HEK293 (cell line): Measurements from ENCODE around the gene NOL9.

Experiments
- EGR2 ChIP-seq: fragments of 450-650 bp; formaldehyde crosslinking; IDR thresholded peaks from 2 replicates; pipeline ENCODE4 v1.5.1; 2016; ENCODE audit warnings: low read depth, missing biosample characterization, missing genetic modification characterization
- HOXA7 ChIP-seq: sonication (generic); formaldehyde crosslinking; IDR thresholded peaks from 2 replicates; pipeline ENCODE4 v1.8.1; 2022; ENCODE audit warnings: missing genetic modification reagents, borderline replicate concordance
- KLF1 ChIP-seq: fragments of 450-650 bp; formaldehyde crosslinking; IDR thresholded peaks from 2 replicates; pipeline ENCODE4 v1.5.1; 2016; ENCODE audit warnings: missing biosample characterization, missing genetic modification characterization
- KLF8 ChIP-seq: fragments of 450-650 bp; formaldehyde crosslinking; IDR thresholded peaks from 2 replicates; pipeline ENCODE4 v1.5.1; 2016; ENCODE audit warnings: missing biosample characterization, missing genetic modification characterization
- RBAK ChIP-seq: fragments of 450-650 bp; formaldehyde crosslinking; IDR thresholded peaks from 2 replicates; pipeline ENCODE4 v1.5.1; 2016; ENCODE audit warnings: missing biosample characterization, missing genetic modification characterization
- SCRT2 ChIP-seq: fragments of 450-650 bp; formaldehyde crosslinking; IDR thresholded peaks from 2 replicates; pipeline ENCODE4 v1.5.1; 2016; ENCODE audit warnings: missing biosample characterization, missing genetic modification characterization
- SP2 ChIP-seq: fragments of 450-650 bp; formaldehyde crosslinking; IDR thresholded peaks from 2 replicates; pipeline ENCODE4 v1.5.1; 2016; ENCODE audit warnings: missing biosample characterization, missing genetic modification characterization
- ZBTB17 ChIP-seq: fragments of 450-650 bp; formaldehyde crosslinking; IDR thresholded peaks from 2 replicates; pipeline ENCODE4 v1.5.1; 2016; ENCODE audit warnings: missing biosample characterization, missing genetic modification characterization
- ZBTB21 ChIP-seq: fragments of 450-650 bp; formaldehyde crosslinking; IDR thresholded peaks from 2 replicates; pipeline ENCODE4 v1.5.1; 2017; ENCODE audit warnings: missing biosample characterization, missing genetic modification characterization
- ZFHX2 ChIP-seq: fragments of 450-650 bp; formaldehyde crosslinking; conservative IDR thresholded peaks from 2 replicates; pipeline ENCODE4 v1.5.1; 2016; ENCODE audit warnings: missing biosample characterization, missing genetic modification characterization
- ZFP3 ChIP-seq: fragments of 450-650 bp; formaldehyde crosslinking; IDR thresholded peaks from 2 replicates; pipeline ENCODE4 v1.5.1; 2016; ENCODE audit warnings: low read depth, missing biosample characterization, missing genetic modification characterization
- ZNF112 ChIP-seq: fragments of 450-650 bp; formaldehyde crosslinking; IDR thresholded peaks from 2 replicates; pipeline ENCODE4 v1.5.0; 2017; ENCODE audit warnings: missing biosample characterization, missing genetic modification characterization
- ZNF132 ChIP-seq: fragments of 450-650 bp; formaldehyde crosslinking; IDR thresholded peaks from 2 replicates; pipeline ENCODE4 v1.5.1; 2017; ENCODE audit warnings: missing biosample characterization, missing genetic modification characterization, borderline replicate concordance
- ZNF140 ChIP-seq: fragments of 450-650 bp; formaldehyde crosslinking; IDR thresholded peaks from 2 replicates; pipeline ENCODE4 v1.5.1; 2016; ENCODE audit warnings: missing biosample characterization, missing genetic modification characterization
- ZNF155 ChIP-seq: fragments of 450-650 bp; formaldehyde crosslinking; IDR thresholded peaks from 2 replicates; pipeline ENCODE4 v1.5.1; 2016; ENCODE audit warnings: missing biosample characterization, missing genetic modification characterization
- ZNF214 ChIP-seq: fragments of 450-650 bp; formaldehyde crosslinking; IDR thresholded peaks from 2 replicates; pipeline ENCODE4 v1.5.1; 2017; ENCODE audit warnings: missing biosample characterization, mild to moderate bottlenecking, missing genetic modification characterization, borderline replicate concordance
- ZNF274 ChIP-seq, 2 experiments: fragments of 200-500 bp in 1 of 2; fragments of 450-650 bp in 1 of 2; sonication (Bioruptor generic) in 1 of 2; formaldehyde crosslinking in 1 of 2; IDR thresholded peaks; 2 replicates each; pipeline versions ENCODE4 v1.5.1 to v1.6.1; 2014 to 2016; ENCODE audit warnings: borderline replicate concordance in 1 of 2, inconsistent platforms in 1 of 2, low read length in 1 of 2, missing biosample characterization in 1 of 2, missing genetic modification characterization in 1 of 2
- ZNF473 ChIP-seq: fragments of 450-650 bp; formaldehyde crosslinking; IDR thresholded peaks from 2 replicates; pipeline ENCODE4 v1.5.1; 2017; ENCODE audit warnings: missing biosample characterization, missing genetic modification characterization
- ZNF544 ChIP-seq: fragments of 450-650 bp; formaldehyde crosslinking; IDR thresholded peaks from 2 replicates; pipeline ENCODE4 v1.5.0; 2017; ENCODE audit warnings: missing biosample characterization, missing genetic modification characterization
- ZNF560 ChIP-seq: fragments of 450-650 bp; formaldehyde crosslinking; IDR thresholded peaks from 2 replicates; pipeline ENCODE4 v1.5.1; 2017; ENCODE audit warnings: missing biosample characterization, missing genetic modification characterization, borderline replicate concordance
- ZNF629 ChIP-seq: fragments of 450-650 bp; formaldehyde crosslinking; IDR thresholded peaks from 2 replicates; pipeline ENCODE4 v1.5.1; 2017; ENCODE audit warnings: missing biosample characterization, missing genetic modification characterization
- ZNF837 ChIP-seq: fragments of 450-650 bp; formaldehyde crosslinking; IDR thresholded peaks from 2 replicates; pipeline ENCODE4 v1.5.1; 2016; ENCODE audit warnings: missing biosample characterization, missing genetic modification characterization
- ZSCAN23 ChIP-seq: fragments of 450-650 bp; formaldehyde crosslinking; IDR thresholded peaks from 2 replicates; pipeline ENCODE4 v1.5.1; 2016; ENCODE audit warnings: missing biosample characterization, missing genetic modification characterization
- TF ChIP-seq, protein P1 (sequence below): IDR thresholded peaks from 2 replicates; pipeline ENCODE4 v1.6.1; 2011; ENCODE audit warnings: mild to moderate bottlenecking, low read depth, low read length, borderline replicate concordance
- TF ChIP-seq, protein P2 (sequence below): fragments of 450-650 bp; formaldehyde crosslinking; IDR thresholded peaks from 2 replicates; pipeline ENCODE4 v1.5.1; 2016; ENCODE audit warnings: missing biosample characterization, missing genetic modification characterization
- TF ChIP-seq, protein P3 (sequence below): fragments of 450-650 bp; formaldehyde crosslinking; IDR thresholded peaks from 2 replicates; pipeline ENCODE4 v1.5.0; 2017; ENCODE audit warnings: missing biosample characterization, missing genetic modification characterization, borderline replicate concordance
- TF ChIP-seq, protein P4 (sequence below): fragments of 450-650 bp; IDR thresholded peaks from 2 replicates; pipeline ENCODE4 v1.5.1; 2018; ENCODE audit warnings: missing biosample characterization, missing genetic modification characterization
- TF ChIP-seq, protein P5 (sequence below): fragments of 450-650 bp; formaldehyde crosslinking; IDR thresholded peaks from 2 replicates; pipeline ENCODE4 v1.5.1; 2017; ENCODE audit warnings: missing biosample characterization, missing genetic modification characterization
- TF ChIP-seq, protein P6 (sequence below): fragments of 450-650 bp; formaldehyde crosslinking; optimal IDR thresholded peaks from 2 replicates; pipeline ENCODE3; 2016; ENCODE audit warnings: missing biosample characterization, mild to moderate bottlenecking, missing genetic modification characterization
- TF ChIP-seq, protein P7 (sequence below): fragments of 450-650 bp; formaldehyde crosslinking; IDR thresholded peaks from 2 replicates; pipeline ENCODE4 v1.5.1; 2017; ENCODE audit warnings: missing biosample characterization, missing genetic modification characterization

The NOL9 gene

DNA sequence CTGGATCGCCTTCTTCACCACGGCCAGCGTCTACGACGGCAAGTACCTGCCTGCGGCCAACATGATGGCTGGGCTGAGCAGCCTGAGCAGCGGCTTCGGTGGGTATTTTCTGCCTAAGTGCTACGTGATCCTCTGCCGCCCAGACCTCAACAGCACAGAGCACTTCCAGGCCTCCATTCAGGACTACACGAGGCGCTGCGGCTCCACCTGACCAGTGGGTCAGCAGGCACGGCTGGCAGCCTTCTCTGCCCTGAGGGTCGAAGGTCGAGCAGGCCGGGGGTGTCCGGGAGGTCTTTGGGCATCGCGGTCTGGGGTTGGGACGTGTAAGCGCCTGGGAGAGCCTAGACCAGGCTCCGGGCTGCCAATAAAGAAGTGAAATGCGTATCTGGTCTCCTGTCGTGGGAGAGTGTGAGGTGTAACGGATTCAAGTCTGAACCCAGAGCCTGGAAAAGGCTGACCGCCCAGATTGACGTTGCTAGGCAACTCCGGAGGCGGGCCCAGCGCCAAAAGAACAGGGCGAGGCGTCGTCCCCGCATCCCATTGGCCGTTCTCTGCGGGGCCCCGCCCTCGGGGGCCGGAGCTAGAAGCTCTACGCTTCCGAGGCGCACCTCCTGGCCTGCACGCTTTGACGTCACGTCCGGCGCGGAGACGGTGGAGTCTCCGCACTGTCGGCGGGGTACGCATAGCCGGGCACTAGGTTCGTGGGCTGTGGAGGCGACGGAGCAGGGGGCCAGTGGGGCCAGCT, 25.2 kb upstream of the NOL9 start, which contains the start of gene ZBTB48 (continued):
- TF ChIP-seq HOXA7 (CRISPR knock-in tag) = no peak
- TF ChIP-seq ZNF155 (tag by site-specific recombination) = no peak
- no peak for TF ChIP-seq SCRT2 (tag by site-specific recombination)
- no peak for TF ChIP-seq ZNF112
- TF ChIP-seq, protein P1, sequence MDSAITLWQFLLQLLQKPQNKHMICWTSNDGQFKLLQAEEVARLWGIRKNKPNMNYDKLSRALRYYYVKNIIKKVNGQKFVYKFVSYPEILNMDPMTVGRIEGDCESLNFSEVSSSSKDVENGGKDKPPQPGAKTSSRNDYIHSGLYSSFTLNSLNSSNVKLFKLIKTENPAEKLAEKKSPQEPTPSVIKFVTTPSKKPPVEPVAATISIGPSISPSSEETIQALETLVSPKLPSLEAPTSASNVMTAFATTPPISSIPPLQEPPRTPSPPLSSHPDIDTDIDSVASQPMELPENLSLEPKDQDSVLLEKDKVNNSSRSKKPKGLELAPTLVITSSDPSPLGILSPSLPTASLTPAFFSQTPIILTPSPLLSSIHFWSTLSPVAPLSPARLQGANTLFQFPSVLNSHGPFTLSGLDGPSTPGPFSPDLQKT = no peak
- TF ChIP-seq SP2 (tag by site-specific recombination) = peak; percentile 98
- no peak for TF ChIP-seq ZFP3 (tag by site-specific recombination)
- no peak for TF ChIP-seq ZSCAN23 (tag by site-specific recombination)
- TF ChIP-seq, protein P2, sequence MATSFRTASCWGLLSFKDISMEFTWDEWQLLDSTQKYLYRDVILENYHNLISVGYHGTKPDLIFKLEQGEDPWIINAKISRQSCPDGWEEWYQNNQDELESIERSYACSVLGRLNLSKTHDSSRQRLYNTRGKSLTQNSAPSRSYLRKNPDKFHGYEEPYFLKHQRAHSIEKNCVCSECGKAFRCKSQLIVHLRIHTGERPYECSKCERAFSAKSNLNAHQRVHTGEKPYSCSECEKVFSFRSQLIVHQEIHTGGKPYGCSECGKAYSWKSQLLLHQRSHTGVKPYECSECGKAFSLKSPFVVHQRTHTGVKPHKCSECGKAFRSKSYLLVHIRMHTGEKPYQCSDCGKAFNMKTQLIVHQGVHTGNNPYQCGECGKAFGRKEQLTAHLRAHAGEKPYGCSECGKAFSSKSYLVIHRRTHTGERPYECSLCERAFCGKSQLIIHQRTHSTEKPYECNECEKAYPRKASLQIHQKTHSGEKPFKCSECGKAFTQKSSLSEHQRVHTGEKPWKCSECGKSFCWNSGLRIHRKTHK (tag by site-specific recombination) = no peak
- TF ChIP-seq EGR2 = no peak
- TF ChIP-seq, protein P3, sequence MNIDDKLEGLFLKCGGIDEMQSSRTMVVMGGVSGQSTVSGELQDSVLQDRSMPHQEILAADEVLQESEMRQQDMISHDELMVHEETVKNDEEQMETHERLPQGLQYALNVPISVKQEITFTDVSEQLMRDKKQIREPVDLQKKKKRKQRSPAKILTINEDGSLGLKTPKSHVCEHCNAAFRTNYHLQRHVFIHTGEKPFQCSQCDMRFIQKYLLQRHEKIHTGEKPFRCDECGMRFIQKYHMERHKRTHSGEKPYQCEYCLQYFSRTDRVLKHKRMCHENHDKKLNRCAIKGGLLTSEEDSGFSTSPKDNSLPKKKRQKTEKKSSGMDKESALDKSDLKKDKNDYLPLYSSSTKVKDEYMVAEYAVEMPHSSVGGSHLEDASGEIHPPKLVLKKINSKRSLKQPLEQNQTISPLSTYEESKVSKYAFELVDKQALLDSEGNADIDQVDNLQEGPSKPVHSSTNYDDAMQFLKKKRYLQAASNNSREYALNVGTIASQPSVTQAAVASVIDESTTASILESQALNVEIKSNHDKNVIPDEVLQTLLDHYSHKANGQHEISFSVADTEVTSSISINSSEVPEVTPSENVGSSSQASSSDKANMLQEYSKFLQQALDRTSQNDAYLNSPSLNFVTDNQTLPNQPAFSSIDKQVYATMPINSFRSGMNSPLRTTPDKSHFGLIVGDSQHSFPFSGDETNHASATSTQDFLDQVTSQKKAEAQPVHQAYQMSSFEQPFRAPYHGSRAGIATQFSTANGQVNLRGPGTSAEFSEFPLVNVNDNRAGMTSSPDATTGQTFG (tag by site-specific recombination) = no peak
- TF ChIP-seq ZNF837 = no peak
- TF ChIP-seq ZFHX2 = no peak
- no peak for TF ChIP-seq RBAK (tag by site-specific recombination)
- peak; percentile 99 for TF ChIP-seq ZNF629 (tag by site-specific recombination)
- TF ChIP-seq ZNF274 (IDR thresholded peaks at IDR 0.05; ENCODE audit: low read length) = no peak
- TF ChIP-seq ZNF274 (tag by site-specific recombination; IDR thresholded peaks at IDR 0.05; ENCODE audit: borderline replicate concordance) = no peak
- peak; percentile 50; the same call in 1 of the 2 replicates for TF ChIP-seq KLF1 (tag by site-specific recombination)
- no peak for TF ChIP-seq ZNF473 (tag by site-specific recombination)
- TF ChIP-seq, protein P4, sequence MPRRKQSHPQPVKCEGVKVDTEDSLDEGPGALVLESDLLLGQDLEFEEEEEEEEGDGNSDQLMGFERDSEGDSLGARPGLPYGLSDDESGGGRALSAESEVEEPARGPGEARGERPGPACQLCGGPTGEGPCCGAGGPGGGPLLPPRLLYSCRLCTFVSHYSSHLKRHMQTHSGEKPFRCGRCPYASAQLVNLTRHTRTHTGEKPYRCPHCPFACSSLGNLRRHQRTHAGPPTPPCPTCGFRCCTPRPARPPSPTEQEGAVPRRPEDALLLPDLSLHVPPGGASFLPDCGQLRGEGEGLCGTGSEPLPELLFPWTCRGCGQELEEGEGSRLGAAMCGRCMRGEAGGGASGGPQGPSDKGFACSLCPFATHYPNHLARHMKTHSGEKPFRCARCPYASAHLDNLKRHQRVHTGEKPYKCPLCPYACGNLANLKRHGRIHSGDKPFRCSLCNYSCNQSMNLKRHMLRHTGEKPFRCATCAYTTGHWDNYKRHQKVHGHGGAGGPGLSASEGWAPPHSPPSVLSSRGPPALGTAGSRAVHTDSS = no peak
- no peak for TF ChIP-seq ZNF132 (tag by site-specific recombination)
- TF ChIP-seq, protein P5, sequence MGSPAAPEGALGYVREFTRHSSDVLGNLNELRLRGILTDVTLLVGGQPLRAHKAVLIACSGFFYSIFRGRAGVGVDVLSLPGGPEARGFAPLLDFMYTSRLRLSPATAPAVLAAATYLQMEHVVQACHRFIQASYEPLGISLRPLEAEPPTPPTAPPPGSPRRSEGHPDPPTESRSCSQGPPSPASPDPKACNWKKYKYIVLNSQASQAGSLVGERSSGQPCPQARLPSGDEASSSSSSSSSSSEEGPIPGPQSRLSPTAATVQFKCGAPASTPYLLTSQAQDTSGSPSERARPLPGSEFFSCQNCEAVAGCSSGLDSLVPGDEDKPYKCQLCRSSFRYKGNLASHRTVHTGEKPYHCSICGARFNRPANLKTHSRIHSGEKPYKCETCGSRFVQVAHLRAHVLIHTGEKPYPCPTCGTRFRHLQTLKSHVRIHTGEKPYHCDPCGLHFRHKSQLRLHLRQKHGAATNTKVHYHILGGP (tag by site-specific recombination) = no peak
- no peak for TF ChIP-seq ZNF140 (tag by site-specific recombination)
- peak; percentile 90 for TF ChIP-seq ZBTB17
- peak; percentile 52; the same call in 1 of the 2 replicates for TF ChIP-seq KLF8 (tag by site-specific recombination)
- peak; percentile 95 for TF ChIP-seq ZBTB21 (tag by site-specific recombination)
- TF ChIP-seq ZNF214 = no peak
- TF ChIP-seq ZNF544 = no peak
- TF ChIP-seq, protein P6, sequence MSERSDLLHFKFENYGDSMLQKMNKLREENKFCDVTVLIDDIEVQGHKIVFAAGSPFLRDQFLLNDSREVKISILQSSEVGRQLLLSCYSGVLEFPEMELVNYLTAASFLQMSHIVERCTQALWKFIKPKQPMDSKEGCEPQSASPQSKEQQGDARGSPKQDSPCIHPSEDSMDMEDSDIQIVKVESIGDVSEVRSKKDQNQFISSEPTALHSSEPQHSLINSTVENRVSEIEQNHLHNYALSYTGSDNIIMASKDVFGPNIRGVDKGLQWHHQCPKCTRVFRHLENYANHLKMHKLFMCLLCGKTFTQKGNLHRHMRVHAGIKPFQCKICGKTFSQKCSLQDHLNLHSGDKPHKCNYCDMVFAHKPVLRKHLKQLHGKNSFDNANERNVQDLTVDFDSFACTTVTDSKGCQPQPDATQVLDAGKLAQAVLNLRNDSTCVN (tag by site-specific recombination) = peak; percentile 67
- TF ChIP-seq, protein P7, sequence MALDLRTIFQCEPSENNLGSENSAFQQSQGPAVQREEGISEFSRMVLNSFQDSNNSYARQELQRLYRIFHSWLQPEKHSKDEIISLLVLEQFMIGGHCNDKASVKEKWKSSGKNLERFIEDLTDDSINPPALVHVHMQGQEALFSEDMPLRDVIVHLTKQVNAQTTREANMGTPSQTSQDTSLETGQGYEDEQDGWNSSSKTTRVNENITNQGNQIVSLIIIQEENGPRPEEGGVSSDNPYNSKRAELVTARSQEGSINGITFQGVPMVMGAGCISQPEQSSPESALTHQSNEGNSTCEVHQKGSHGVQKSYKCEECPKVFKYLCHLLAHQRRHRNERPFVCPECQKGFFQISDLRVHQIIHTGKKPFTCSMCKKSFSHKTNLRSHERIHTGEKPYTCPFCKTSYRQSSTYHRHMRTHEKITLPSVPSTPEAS (tag by site-specific recombination) = no peak
- TF ChIP-seq ZNF560 (tag by site-specific recombination) = no peak
